ENCODE measurements around the gene TPBGL.

DNA sequence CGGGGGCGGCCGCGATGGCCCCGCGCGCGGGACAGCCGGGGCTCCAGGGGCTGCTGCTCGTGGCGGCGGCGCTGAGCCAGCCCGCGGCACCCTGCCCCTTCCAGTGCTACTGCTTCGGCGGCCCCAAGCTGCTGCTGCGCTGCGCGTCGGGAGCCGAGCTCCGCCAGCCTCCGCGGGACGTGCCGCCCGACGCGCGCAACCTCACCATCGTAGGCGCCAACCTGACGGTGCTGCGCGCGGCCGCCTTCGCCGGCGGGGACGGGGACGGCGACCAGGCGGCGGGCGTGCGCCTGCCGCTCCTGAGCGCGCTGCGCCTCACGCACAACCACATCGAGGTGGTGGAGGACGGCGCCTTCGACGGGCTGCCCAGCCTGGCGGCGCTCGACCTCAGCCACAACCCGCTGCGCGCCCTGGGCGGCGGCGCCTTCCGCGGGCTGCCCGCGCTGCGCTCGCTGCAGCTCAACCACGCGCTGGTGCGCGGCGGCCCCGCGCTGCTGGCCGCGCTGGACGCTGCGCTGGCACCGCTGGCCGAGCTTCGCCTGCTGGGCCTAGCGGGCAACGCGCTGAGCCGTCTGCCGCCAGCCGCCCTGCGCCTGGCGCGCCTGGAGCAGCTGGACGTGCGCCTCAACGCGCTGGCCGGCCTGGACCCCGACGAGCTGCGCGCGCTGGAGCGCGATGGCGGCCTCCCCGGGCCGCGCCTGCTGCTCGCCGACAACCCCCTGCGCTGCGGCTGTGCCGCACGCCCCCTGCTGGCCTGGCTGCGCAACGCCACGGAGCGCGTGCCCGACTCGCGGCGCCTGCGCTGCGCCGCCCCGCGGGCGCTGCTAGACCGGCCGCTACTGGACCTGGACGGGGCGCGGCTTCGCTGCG is 697 bp downstream of the TPBGL start:
- TF ChIP-seq, protein P1, sequence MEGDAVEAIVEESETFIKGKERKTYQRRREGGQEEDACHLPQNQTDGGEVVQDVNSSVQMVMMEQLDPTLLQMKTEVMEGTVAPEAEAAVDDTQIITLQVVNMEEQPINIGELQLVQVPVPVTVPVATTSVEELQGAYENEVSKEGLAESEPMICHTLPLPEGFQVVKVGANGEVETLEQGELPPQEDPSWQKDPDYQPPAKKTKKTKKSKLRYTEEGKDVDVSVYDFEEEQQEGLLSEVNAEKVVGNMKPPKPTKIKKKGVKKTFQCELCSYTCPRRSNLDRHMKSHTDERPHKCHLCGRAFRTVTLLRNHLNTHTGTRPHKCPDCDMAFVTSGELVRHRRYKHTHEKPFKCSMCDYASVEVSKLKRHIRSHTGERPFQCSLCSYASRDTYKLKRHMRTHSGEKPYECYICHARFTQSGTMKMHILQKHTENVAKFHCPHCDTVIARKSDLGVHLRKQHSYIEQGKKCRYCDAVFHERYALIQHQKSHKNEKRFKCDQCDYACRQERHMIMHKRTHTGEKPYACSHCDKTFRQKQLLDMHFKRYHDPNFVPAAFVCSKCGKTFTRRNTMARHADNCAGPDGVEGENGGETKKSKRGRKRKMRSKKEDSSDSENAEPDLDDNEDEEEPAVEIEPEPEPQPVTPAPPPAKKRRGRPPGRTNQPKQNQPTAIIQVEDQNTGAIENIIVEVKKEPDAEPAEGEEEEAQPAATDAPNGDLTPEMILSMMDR (IDR thresholded peaks at IDR 0.05) = peak; percentile 89 to 95
- TF ChIP-seq EP300 (IDR thresholded peaks at IDR 0.05) = no peak
- no peak for TF ChIP-seq POLR2A (IDR thresholded peaks at IDR 0.05)

Measured in suprapubic skin (tissue), 3 donors.